B cell (primary cell): ENCODE data around the gene BZW1. TPM values are rescaled to one million over a fixed set of nuclear protein-coding genes. Genes with fewer than 3 reads are reported as not detected.

Experiments
- ATAC-seq: fragments of 200-7000 bp; cut with Tn5 transposase; one replicate; pipeline ENCODE4 v1.10.0; 2021; ENCODE audit warnings: low read depth, mild to moderate bottlenecking, moderate number of reproducible peaks, moderate library complexity
- CTCF ChIA-PET: fragments of 350-600 bp; sonication (Branson Sonifier 250); formaldehyde crosslinking; loops from one replicate; lab custom pipeline; 2021; ENCODE audit warnings: antibody characterized with exemption, inconsistent platforms; lab: Charles Lee
- POLR2A ChIA-PET: fragments of 350-600 bp; sonication (Branson Sonifier 250); formaldehyde crosslinking; loops from one replicate; lab custom pipeline; 2021; ENCODE audit warnings: antibody characterized with exemption; lab: Charles Lee
- DNase-seq: peaks from one replicate; pipeline ENCODE4 v3.0.0; 2013
- H2AFZ ChIP-seq: 2 replicates; pipeline ENCODE4 v1.6.1; 2012; ENCODE audit warnings: mild to moderate bottlenecking, low read depth, low read length; ENCODE audit not compliant: insufficient read depth, poor library complexity, severe bottlenecking
- H3K27ac ChIP-seq, 2 donors: 1 replicate in 1 of 2; 2 replicates in 1 of 2; pipeline ENCODE4 v1.5.1; 2012 to 2013; ENCODE audit warnings: low read length in 2 of 2, mild to moderate bottlenecking in 2 of 2, moderate library complexity in 1 of 2
- H3K27me3 ChIP-seq, 4 experiments: fragments of 200-600 bp in 1 of 4; sonication (generic) in 1 of 4; replicated peaks in 1 of 4; 1 replicate in 2 of 4; 2 replicates in 2 of 4; pipeline versions ENCODE4 v1.6.1 to v1.7.0; 2013 to 2016; ENCODE audit warnings: low read length in 3 of 4, mild to moderate bottlenecking in 2 of 4, mixed read lengths in 1 of 4, moderate library complexity in 1 of 4; ENCODE audit not compliant: insufficient read depth in 4 of 4, control insufficient read depth in 3 of 4; ENCODE audit errors: control extremely low read depth in 1 of 4
- H3K36me3 ChIP-seq, 2 experiments: replicated peaks in 1 of 2; 1 replicate in 1 of 2; 2 replicates in 1 of 2; pipeline versions ENCODE4 v1.6.1 to v1.7.1; 2013; ENCODE audit warnings: low read length in 1 of 2; ENCODE audit not compliant: insufficient read depth in 2 of 2, control insufficient read depth in 1 of 2; ENCODE audit errors: control extremely low read depth in 1 of 2, extremely low read depth in 1 of 2
- H3K4me1 ChIP-seq, 2 donors: fragments of 200-600 bp in 1 of 2; sonication (generic) in 1 of 2; 1 replicate in 1 of 2; 2 replicates in 1 of 2; pipeline versions ENCODE4 v1.5.1 to v1.6.1; 2013 to 2017; ENCODE audit warnings: low read length in 2 of 2; ENCODE audit not compliant: control insufficient read depth in 2 of 2, insufficient read depth in 2 of 2
- H3K4me2 ChIP-seq: replicated peaks from 2 replicates; pipeline ENCODE3; 2012; ENCODE audit warnings: mild to moderate bottlenecking, low read depth, low read length; ENCODE audit not compliant: poor library complexity, severe bottlenecking
- H3K4me3 ChIP-seq, 5 experiments: fragments of 200-600 bp in 1 of 5; sonication (generic) in 1 of 5; 1 replicate in 3 of 5; 2 replicates in 2 of 5; pipeline versions ENCODE4 v1.5.1 to v1.7.0; 2011 to 2016; ENCODE audit warnings: low read length in 4 of 5, mild to moderate bottlenecking in 4 of 5, low read depth in 2 of 5, control low read depth in 1 of 5, moderate library complexity in 1 of 5; ENCODE audit not compliant: insufficient read depth in 1 of 5; ENCODE audit errors: control extremely low read depth in 1 of 5, extremely low read depth in 1 of 5
- H3K79me2 ChIP-seq: fragments of 200-600 bp; sonication (generic); one replicate; pipeline ENCODE4 v1.6.0; 2016; ENCODE audit warnings: low read length; ENCODE audit not compliant: control insufficient read depth, insufficient read depth
- H3K9ac ChIP-seq: fragments of 200-600 bp; sonication (generic); 2 replicates; pipeline ENCODE4 v1.6.1; 2017; ENCODE audit warnings: mild to moderate bottlenecking, low read length, moderate library complexity
- H3K9me3 ChIP-seq, 3 donors: one replicate each; pipeline versions ENCODE4 v1.6.1 to v1.7.1; 2013; ENCODE audit warnings: low read length in 2 of 3; ENCODE audit not compliant: control insufficient read depth in 2 of 3, insufficient read depth in 1 of 3; ENCODE audit errors: control extremely low read depth in 1 of 3
- H4K20me1 ChIP-seq: 2 replicates; pipeline ENCODE4 v1.6.0; 2012; ENCODE audit warnings: mild to moderate bottlenecking, low read length; ENCODE audit not compliant: insufficient read depth, control insufficient read depth, poor library complexity, severe bottlenecking
- H3K27ac Mint-ChIP-seq: one replicate; pipeline ENCODE4 v1.8.0; 2021; ENCODE audit warnings: mixed read lengths
- H3K27me3 Mint-ChIP-seq: one replicate; pipeline ENCODE4 v1.8.0; 2021; ENCODE audit warnings: mixed read lengths
- H3K4me1 Mint-ChIP-seq: one replicate; pipeline ENCODE4 v1.8.0; 2021; ENCODE audit warnings: mixed read lengths
- H3K4me3 Mint-ChIP-seq: one replicate; pipeline ENCODE4 v1.8.0; 2021; ENCODE audit warnings: mixed read lengths
- H3K9me3 Mint-ChIP-seq: one replicate; pipeline ENCODE4 v1.8.0; 2022; ENCODE audit warnings: mixed read lengths; ENCODE audit not compliant: insufficient read depth
- CTCF ChIP-seq: fragments of 200-600 bp; IDR thresholded peaks from one replicate; pipeline ENCODE4 v1.8.0; 2022; ENCODE audit warnings: antibody characterized with exemption, mild to moderate bottlenecking
- EZH2 ChIP-seq: IDR thresholded peaks from 2 replicates; pipeline ENCODE4 v1.6.1; 2012; ENCODE audit warnings: borderline replicate concordance, low read depth, mild to moderate bottlenecking, moderate library complexity, low read length; ENCODE audit not compliant: insufficient read depth, poor library complexity, severe bottlenecking
- WGBS: methylation state at CpG from one replicate; pipeline ENCODE4 v1.1.5; 2013; ENCODE audit warnings: missing lambda C conversion rate; ENCODE audit not compliant: insufficient coverage; 5-methylcytosine and 5-hydroxymethylcytosine counted together
- intact Hi-C: fragments of 100-400 bp; cut with micrococcal nuclease; formaldehyde crosslinking; loops from one replicate; pipeline ENCODE4 v1.10.0; 2022
- polyA plus RNA-seq: library from polyadenylated mRNA; depleted of rRNA; stranded (reverse); fragments of >200 nt; gene quantifications from 2 replicates; pipeline ENCODE4 v1.2.3, GENCODE V29; 2012
- total RNA-seq, 2 donors: library from RNA; stranded (reverse); fragments of 120-200 nt in 1 of 2; gene quantifications; 1 replicate in 1 of 2; 2 replicates in 1 of 2; pipeline versions ENCODE4 v1.2.3 to v1.2.4, GENCODE V29; 2013 to 2022

The BZW1 gene
- total and polyA plus RNA-seq, 2 donors (not counting 1 experiment from before 2014, with no cell fraction given), result 53.8 to 109 TPM

GRCh38 chr2:200763422-200763821, 48.3 kb upstream of the BZW1 start:
- Histone ChIP-seq H4K20me1 (no peaks in the 10 kb centered on the region), H3K9ac (no peak overlapping the region), H3K9me3 (no peaks in the 10 kb centered on the region), H3K79me2 (no peaks in the 10 kb centered on the region), H3K4me2 (no peak overlapping the region), H3K36me3 (no peaks in the 10 kb centered on the region), H3K27me3 (no peaks in the 10 kb centered on the region), H3K4me1 (no peaks in the 10 kb centered on the region), H3K27ac (no peak overlapping the region), H2AFZ (no peak overlapping the region), H3K4me3 (no peak overlapping the region)
- Mint-ChIP-seq H3K4me1 (no peaks in the 10 kb centered on the region), H3K9me3 (no peaks in the 10 kb centered on the region), H3K4me3 (no peak overlapping the region), H3K27me3 (peaks cover 25% of the 10 kb centered on the region), H3K27ac (no peak overlapping the region)
- TF ChIP-seq EZH2, result no peak
- TF ChIP-seq CTCF, result no peak
- DNase-seq (no peak), ATAC-seq (no peak)
- POLR2A ChIA-PET, result interaction anchor here (0.6 kb wide), 1 partner anchor 114 kb away, joined by 3 read pairs; no protein-coding TSS in a partner anchor
- intact Hi-C loops, result no loop called here
- CTCF ChIA-PET, result no interaction called here
- whole genome bisulfite sequencing, result 84% methylated on average over 3 of the region's 4 CpGs

- Mint-ChIP-seq H3K27ac (no peak overlapping the region), H3K9me3 (no peaks in the 10 kb centered on the region), H3K4me1 (no peaks in the 10 kb centered on the region), H3K4me3 (no peak overlapping the region), H3K27me3 (peaks cover 21% of the 10 kb centered on the region)
- Histone ChIP-seq H3K4me2 (no peak overlapping the region), H3K27me3 (no peaks in the 10 kb centered on the region), H2AFZ (no peak overlapping the region), H3K9me3 (no peaks in the 10 kb centered on the region), H3K4me1 (no peaks in the 10 kb centered on the region), H3K36me3 (no peaks in the 10 kb centered on the region), H3K27ac (no peak overlapping the region), H3K4me3 (no peak overlapping the region), H3K9ac (no peak overlapping the region), H3K79me2 (no peaks in the 10 kb centered on the region), H4K20me1 (no peaks in the 10 kb centered on the region)
- intact Hi-C loops, result no loop called here
- WGBS, result 100% methylated on average over 1 of the region's 2 CpGs
- POLR2A ChIA-PET, result interaction anchor here (0.7 kb wide), 1 partner anchor 336 kb away, joined by 3 read pairs; no protein-coding TSS in a partner anchor
- CTCF ChIA-PET, result no interaction called here
- TF ChIP-seq CTCF (no peak), EZH2 (no peak)
- no peak for DNase-seq
- ATAC-seq, result no peak
Observed at GRCh38 chr2:200765139-200765951, 46.4 kb upstream of the BZW1 start.
